GM13977 (cell line): ENCODE data around the gene SEC14L1.

ENCODE experiments used
- DNase-seq: peaks from one replicate; pipeline ENCODE4 v3.0.0; 2012; ENCODE audit warnings: low spot score
- in situ Hi-C: fragments of 300-500 bp; cut with MboI; formaldehyde crosslinking; loops from one replicate; pipeline ENCODE4 v1.12.0; 2022; ENCODE audit warnings: low sequenced_read_pairs, low pct_unique_long_range_greater_than_20kb, mixed read lengths, inconsistent platforms; ENCODE audit not compliant: unreplicated experiment
- TF ChIP-seq, protein P1 (sequence below): IDR thresholded peaks from 2 replicates; pipeline ENCODE4 v1.5.1; 2012; ENCODE audit warnings: mild to moderate bottlenecking, control low read depth; ENCODE audit not compliant: insufficient read depth; ENCODE audit errors: extremely low read depth, missing control alignments

Gene SEC14L1

GRCh38 chr17:77163001-77163400 is 22.2 kb downstream of the SEC14L1 start:
- in situ Hi-C loops: no loop called here
- TF ChIP-seq, protein P1, sequence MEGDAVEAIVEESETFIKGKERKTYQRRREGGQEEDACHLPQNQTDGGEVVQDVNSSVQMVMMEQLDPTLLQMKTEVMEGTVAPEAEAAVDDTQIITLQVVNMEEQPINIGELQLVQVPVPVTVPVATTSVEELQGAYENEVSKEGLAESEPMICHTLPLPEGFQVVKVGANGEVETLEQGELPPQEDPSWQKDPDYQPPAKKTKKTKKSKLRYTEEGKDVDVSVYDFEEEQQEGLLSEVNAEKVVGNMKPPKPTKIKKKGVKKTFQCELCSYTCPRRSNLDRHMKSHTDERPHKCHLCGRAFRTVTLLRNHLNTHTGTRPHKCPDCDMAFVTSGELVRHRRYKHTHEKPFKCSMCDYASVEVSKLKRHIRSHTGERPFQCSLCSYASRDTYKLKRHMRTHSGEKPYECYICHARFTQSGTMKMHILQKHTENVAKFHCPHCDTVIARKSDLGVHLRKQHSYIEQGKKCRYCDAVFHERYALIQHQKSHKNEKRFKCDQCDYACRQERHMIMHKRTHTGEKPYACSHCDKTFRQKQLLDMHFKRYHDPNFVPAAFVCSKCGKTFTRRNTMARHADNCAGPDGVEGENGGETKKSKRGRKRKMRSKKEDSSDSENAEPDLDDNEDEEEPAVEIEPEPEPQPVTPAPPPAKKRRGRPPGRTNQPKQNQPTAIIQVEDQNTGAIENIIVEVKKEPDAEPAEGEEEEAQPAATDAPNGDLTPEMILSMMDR: no peak
- DNase-seq: no peak

- in situ Hi-C loops: no loop called here
- TF ChIP-seq, protein P1: no peak
- DNase-seq: no peak
These were observed 22.9 kb downstream of the SEC14L1 start for GRCh38 chr17:77163511-77164280.

- in situ Hi-C loops: no loop called here
- TF ChIP-seq, protein P1: no peak
- no peak for DNase-seq
These were observed 23.8 kb downstream of the SEC14L1 start for GRCh38 chr17:77164483-77165091.

- in situ Hi-C loops: no loop called here
- TF ChIP-seq, protein P1: no peak
- DNase-seq: no peak
These were observed 24.8 kb downstream of the SEC14L1 start for GRCh38 chr17:77165577-77165976.

GRCh38 chr17:77167472-77168306 is 26.9 kb downstream of the SEC14L1 start:
- no peak for DNase-seq
- in situ Hi-C loops: no loop called here
- TF ChIP-seq, protein P1: no peak

DNA sequence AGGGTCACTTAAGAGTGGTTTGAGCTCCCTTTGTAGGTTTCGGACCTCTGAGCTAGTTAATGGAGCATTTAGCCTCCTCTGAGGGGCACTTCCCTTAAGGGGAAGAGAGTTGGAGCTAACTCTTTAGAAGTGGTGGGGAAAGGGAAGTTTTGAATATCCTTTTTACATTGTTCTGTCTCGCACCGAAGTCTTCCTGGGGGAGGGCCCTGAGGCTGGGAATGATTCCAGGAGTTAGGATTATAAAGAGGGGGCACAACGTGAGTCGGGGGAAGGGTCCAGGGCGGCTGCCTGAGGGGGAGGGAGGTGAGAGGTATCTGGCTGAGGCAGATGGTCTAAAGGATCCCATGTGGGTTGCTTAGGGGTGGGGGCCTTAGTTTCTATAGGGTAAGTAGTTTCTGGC is 32.3 kb downstream of the SEC14L1 start:
- in situ Hi-C loops: no loop called here
- TF ChIP-seq, protein P1: no peak
- no peak for DNase-seq
